HG02970 (cell line): ENCODE data around the gene TCN1.
"Not testable (repeated sequence)": the region's sequence is repeated elsewhere in the genome, so short reads cannot be mapped to it uniquely, and the experiment has no call there.

Experiments used
- ATAC-seq: cut with Tn5 transposase; IDR thresholded peaks from one replicate; pipeline ENCODE4 v1.9.1; 2021; ENCODE audit warnings: mild to moderate bottlenecking, moderate library complexity, moderate number of reproducible peaks; ENCODE audit not compliant: unreplicated experiment, low FRiP score

Gene TCN1

DNA sequence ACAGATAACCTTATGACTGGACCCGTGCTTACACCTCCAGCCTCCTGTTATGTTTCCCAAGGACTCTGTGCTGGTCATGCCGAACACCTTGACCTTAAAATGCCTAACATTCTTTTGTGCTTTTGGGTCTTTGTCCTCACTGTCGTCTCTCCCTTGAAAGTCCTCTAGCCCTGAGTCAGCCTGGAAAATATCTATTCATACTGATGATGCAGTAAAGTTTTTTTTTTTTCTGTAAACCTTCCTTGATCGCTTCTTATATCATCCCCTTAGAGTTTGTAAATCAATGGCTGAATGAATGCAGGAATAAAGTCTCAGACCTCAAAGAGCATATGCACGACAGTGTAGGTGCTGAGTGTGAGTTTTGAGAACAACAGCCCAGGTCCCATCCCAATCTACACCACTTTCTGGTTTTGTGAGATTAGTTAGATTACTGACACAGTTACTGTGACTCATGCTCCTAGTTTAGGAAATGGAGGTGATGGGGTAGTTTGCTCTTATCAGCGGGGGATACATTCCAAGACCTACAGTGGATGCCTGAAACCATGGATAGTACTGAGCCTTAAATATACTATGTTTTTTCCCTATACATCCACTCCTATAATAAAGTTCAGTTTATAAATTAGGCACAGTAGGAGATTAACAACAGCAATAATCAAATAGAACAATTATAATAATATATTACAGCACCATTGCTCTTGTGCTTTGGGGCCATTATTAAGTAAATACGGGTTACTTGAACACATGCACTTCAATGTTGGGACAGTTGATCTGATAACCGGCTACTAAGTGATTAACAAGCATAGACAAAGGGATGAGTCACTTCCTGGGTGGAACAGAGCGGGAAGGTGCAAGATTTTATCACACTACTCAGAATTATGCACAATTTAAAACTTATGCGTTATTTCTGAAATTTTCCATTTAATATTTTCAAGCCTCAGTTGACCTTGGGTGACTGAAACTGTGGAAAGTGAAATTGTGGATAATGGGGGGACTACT, 8.6 kb downstream of the TCN1 start:
- no peak for ATAC-seq

DNA sequence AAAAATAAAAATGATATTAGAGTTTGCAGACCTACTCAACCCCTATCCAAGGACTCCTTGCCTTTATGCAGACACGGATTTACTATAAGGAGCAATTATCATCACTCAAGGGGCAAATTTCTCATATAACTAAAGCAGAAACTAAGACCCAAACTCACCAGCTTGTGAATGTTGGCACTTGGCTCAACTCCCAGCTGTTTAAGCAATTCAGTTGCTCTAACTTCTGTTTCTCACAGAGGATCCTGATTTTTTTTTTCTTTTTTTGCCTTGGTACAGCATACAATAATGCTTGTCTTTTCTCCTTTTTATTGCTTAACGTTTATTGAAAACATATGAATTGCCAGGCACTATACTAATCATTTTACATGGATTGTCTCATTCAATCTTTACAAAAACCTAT, 11.4 kb downstream of the TCN1 start:
- no peak for ATAC-seq

DNA sequence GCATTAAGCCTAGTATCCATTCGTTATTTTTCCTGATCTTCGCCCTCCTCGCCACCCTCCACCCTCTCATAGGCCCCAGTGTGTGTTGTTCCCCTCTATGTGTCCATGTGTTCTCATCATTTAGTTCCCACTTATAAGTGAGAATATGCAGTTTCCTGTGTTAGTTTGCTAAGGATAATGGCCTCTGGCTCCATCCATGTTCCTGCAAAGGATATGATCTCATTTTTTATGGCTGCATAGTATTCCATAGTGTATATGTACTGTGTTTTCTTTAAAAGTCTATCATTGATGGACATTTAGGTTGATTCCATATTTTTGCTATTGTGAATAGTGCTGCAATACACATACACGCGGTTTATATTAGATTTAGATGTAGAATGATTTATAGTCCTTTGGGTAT, 14.9 kb downstream of the TCN1 start:
- ATAC-seq: not testable (repeated sequence)

DNA sequence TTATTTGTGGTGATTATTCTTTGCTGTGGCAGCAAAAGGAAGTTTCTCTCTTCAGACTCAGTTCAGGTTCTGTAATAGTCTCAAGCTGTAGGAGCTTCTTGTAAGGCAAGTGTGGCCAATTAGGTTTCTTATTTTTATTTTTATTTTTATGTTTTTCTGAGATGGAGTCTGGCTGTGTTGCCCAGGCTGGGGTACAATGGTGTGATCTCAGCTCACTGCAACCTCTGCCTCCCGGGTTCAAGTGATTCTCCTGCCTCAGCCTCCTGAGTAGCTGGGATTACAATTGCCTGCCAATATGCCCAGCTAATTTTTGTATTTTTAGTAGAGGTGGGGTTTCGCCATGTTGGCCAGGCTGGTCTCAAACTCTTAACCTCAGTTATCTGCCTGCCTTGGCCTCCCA, 16.7 kb downstream of the TCN1 start:
- not testable (repeated sequence) for ATAC-seq

DNA sequence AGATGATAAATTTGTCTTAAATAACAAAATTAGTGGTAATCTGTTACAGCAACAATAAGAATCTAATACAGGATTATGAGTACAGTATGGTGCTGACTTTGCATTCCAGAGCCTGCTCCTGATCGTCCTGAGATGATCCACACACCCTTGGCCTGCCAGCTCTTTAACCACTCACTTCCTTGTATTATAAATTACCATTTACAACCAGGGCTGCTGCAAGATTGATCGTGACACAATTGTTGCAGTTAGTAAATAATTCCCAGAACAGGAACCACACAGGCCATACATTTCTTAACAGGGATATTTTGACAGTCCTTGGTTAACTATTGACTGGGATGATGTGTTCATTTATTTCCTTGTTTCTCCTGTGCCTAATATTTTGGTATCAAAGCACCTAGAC, 17.2 kb downstream of the TCN1 start:
- ATAC-seq: no peak

DNA sequence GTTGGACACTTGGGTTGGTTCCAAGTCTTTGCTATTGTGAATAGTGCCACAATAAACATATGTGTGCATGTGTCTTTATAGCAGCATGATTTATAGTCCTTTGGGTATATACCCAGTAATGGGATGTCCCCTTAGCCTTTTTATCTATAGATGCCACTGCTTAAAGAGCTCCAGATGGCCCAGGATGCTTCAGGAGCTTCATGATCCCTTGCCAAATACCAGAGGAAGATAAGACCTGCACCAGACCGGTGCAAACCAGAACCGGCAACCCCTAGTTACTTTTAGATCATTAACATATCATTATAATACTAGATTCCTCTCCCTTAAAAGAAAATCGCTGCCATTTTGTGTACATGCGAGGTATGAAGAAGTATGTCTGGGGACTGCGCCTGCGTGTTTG, 17.8 kb downstream of the TCN1 start:
- ATAC-seq: not testable (repeated sequence)

DNA sequence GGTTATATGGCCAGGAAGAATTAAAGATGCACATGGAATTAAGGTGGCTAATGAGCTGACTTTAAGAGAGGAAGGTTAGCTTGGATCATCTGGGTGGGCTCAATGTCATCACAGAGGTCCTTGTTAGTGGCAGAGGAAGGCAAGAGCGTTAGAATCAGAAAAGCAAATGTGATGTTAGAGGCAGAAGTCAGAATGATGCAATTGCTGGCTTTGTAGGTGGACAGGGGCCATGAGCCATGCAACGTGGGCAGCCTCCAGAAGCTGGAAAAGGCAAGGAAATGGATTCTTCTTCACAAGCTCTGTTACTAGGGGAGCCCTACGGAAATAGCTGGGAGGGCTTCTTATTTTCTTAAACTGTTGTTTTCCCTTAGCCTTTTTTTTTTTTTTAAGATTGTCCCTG, 18.7 kb downstream of the TCN1 start:
- no peak for ATAC-seq

DNA sequence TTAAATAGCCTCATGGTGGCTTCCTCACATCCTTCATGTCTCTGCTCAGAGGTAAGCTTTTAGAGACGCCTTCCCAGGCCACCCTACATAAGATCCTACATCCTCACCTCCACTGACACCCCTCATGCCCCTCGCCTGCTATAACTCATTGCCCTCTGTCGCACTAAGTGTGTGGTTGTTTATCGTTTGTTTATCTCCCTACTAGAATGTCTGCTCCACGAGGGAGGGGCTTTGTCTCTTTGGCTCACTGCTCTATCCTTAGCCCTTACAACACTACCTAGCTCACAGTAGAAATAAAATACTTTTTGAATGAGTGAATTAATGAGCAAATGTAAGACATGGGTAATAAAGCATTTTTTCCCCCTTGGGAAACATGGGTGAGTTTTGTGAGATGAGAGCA, 19.7 kb downstream of the TCN1 start:
- ATAC-seq: no peak

DNA sequence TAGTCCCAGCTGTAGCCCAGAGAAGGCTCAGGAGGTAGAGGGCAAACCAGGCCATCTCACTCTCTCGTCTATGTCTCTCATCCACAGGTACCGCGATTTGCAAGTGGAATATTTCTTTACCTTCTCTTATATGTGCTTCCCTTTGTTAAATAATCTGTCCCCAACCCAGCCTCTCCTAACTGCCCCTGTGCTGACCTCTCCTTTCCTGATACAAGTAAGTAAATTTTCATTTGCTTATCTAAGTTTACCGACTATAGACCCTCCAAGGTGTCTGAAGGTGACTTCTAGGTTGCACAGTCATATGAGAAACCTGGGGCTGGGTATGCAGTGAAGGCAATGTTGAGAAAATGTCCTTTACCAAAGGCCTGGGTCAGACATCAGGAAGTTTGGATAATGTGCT, 20.9 kb downstream of the TCN1 start, which contains the start of gene CBLIF:
Gene CBLIF, minus strand, starts transcription at position 101 of the 400 bp plus-strand sequence. Its CDS starts 46 bp downstream, at position 55.
- no peak for ATAC-seq

DNA sequence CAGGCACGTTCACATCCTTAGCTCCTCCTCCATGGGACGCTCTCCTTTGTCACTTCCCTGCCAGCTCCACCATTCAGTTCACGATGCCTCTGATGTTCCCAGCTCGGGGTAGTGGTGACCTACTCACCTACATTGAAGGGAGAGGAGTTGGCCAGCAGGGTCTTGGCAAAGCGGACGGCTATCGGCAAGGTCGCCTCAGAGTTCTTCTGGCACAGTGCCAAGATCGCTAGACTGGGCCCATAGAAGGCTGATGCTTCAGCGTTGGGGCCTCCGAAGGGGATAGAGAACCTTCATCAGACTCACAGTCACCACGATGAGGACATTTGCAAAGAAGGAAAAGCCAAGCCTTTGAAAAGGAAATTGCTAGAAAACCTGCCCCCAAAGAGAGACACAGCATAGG, 24.0 kb downstream of the TCN1 start:
- no peak for ATAC-seq

DNA sequence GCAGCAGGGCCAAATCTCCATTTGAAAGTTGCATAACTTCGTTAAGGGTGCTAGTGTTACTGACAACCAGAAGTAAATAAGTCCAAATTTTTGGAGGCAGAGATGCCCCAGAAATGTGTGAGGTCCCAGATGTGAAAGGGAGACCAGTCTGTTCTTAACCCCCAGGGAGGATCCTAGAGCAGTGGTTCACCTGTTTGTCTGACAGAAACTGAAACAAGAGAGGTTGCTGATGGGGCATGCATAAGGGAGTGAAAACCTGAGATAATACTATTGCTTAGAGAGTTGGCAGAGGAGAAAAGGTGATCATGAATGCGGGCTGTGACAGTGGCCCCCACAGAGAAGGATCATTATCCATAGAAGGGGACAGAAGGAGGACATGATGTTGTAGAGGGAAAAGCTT, 24.8 kb downstream of the TCN1 start:
- ATAC-seq: no peak

DNA sequence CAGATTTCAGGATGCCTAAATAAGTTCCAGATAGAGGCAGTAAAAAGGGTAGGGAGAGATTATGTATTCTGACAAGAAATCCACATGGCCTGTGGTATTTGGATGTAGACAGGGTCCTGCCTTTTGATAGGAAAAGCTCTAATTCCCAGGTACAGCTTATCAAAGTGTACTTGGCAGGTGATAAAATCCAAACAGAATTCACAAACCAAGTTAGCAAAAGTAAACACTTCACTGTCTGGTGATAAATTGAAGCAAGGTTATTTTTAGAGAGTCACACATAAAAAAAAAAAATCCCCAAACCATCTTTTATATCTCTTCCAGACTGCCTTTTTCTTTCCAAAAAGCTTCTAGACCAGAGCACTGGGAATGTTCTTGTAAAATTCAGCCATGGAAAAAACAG, 26.7 kb downstream of the TCN1 start:
- no peak for ATAC-seq

DNA sequence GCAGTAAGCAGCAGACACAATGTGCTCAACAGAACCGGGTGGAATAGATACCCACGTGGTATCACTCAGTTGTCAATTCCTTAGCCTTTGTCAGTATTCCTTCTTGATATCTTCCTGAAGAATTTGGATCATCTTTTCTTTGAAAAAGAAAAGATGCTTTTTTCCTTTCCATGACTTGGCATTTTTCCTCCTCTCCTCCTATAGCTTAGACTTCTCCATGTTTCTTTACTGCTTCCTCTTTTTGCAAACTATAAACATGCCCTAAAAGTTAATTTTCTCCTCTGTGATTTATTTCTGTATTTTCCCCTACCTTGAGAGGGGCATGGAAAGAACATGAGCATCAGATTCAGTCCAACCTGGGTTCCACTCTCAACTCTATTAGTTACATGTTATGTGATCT, 32.7 kb downstream of the TCN1 start:
- ATAC-seq: no peak

DNA sequence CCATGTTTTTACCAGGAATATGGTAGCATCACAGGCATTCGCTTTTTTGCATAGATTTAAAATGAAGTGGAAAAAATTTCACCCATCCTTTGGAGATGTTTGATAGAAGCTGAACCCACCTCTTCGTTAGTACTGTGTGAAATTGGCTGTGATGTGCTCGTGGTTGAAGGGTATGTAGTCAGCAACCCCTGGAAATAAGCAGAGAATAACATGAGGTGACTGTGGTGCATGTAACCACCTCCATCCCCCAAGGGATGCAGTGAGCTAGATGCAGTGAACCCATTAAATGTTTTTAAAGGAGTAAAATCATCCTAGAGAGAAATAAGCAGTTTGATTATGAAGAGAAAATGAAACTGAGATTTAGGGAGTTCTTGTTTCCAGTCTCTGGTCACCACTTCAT, 36.9 kb downstream of the TCN1 start:
- no peak for ATAC-seq

DNA sequence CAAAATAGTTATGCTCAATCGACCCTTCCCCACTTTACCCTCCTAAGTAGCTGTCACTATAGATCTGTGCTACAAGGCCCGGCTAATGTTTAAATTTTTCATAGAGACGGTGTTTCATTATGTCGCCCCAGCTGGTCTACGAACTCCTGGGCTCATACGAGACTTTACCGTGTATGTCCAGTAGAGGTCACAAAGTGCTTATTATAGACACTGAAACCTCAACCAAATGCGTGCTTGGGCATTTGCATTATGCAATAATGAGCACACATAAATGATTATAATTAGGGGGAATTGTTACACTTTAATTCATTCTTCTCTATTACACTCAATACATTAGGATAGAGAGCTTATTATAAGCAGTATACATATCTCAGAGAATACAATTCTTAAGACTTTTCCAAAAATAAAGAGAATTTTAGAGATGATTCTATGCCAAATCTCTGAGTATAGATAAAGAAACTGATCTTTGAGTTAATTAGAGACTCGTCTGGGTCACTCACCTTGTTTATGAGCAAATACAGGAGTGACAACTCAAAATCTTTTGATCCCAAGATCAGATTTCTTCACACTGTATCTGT, 43.2 kb downstream of the TCN1 start:
- peak; percentile 69 for ATAC-seq

DNA sequence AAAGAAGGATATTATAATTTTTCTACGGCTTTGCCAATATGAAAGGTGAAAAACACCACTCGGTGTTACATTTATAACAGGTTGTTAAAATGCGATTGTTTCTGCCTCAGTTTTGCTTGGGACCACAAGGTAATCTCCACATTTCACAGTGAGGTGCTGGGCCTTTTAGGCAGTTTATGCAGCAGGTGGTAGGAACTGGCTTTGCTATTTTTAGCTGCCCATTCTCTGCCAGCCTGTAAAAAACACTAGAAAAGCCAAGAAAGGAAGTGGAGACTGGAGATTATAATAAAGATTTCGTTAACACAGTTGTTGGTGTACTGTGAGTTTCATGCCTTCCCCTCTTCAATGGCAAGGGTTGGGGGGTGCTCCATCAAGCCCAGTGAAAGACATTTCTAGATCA, 47.7 kb downstream of the TCN1 start:
- no peak for ATAC-seq

DNA sequence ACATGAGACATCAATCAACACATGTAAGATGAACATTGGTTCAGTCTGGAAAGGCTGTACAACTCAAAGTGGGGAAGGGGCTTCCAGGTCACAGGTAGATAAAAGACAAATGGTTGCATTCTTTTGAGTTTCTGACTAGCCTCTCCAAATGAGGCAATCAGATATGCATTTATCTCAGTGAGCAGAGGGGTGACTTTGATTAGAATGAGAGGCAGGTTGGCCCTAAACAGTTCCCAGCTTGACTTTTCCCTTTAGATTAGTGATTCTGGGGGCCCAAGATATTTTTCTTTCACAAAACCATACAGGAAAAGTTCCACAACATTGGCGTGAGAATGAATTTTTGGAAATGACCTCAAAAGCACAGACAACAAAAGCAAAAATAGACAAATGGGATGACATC, 49.9 kb downstream of the TCN1 start:
- ATAC-seq: not testable (repeated sequence)

DNA sequence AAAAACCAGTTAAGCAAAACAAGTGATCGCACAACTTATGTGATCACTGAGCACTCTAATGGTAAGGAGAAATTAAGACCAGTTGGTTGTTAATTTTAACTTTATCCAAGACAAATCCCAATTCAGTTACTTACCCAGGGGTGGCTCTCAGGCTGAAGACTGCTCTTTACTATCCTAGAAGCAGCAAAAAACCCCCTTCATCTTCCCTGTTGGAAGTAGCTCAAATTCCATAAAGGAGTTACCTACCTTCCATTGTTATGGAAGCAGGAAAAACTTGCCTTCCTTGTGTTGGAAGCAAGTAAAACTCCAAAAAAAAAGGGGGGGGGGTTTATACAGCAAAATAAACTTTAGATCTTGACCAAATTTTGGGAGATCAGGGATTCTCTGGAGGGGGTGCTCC, 50.5 kb downstream of the TCN1 start:
- no peak for ATAC-seq

DNA sequence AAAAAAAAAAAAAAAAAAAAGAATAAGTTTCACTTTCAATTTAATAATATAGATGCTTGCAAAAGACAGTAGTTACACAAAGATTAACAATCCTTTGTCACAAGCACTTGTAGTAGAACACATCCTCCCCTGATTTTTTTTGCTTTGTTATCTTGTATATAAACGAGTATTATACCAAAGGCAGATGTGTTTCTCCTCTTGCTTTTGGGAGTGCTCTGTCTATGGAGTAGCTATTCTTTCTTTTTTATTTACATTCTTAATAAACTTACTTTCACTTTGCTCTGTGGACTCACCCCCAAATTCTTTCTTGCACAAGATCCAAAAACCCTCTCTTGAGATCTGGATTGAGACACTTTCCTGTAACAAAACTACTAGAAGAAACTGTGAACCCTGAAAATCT, 52.3 kb downstream of the TCN1 start:
- no peak for ATAC-seq

DNA sequence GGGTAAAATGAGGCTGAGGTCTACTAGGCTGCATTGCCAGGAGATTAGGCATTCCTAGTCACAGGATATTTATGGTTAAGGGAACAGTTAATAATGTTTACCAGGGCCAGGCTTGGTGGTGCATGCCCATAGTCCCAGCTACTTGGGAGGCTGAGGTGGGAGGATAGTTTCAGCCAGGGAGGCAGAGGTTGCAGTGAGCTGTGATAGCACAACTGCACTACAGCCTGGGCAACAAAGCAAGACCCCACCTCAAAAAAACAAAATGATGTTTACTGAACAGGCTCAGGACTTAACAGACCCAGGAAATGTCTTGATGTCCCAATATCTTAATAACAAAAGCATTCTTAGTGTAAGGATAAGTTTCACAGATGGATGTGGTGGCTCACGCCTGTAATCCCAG, 52.9 kb downstream of the TCN1 start:
- ATAC-seq: no peak

DNA sequence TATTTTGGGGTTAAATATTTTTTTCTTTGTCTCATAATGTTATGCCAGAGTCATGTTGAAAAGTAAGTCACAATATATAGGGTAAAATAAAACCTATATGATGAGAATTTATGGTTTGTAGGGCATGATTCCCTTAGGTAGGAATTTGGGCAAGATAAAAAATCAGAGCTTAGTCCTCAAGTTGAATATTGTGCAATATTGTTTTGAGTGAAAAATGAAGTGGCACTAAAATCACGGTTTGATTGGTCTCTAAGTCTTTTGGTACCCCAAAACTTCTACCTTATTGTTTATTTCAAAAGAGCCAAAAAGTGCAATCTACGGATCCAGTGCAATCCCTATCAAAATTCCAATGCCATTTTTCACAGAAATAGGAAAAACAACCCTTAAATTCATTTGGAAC, 54.1 kb downstream of the TCN1 start:
- ATAC-seq: no peak

DNA sequence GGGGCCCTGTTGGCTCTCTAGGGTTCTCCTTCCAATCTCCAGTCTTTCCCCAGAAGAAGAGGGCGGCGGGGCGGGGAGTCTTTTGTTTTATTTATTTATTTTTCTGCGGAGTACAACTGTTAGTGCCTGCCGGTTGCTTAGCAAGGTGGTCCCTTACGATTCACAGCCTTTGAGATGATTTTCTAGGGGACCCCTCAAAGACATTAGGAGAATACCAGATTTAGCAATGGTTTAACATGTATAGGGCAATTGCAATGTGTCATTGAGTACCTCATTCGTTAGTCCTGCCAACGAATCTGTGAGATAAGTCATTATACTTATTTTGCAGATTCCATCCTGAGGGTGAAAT, 55.4 kb downstream of the TCN1 start:
- ATAC-seq: no peak
